Measurements from ENCODE around the gene ANO7.

The ANO7 gene

DNA sequence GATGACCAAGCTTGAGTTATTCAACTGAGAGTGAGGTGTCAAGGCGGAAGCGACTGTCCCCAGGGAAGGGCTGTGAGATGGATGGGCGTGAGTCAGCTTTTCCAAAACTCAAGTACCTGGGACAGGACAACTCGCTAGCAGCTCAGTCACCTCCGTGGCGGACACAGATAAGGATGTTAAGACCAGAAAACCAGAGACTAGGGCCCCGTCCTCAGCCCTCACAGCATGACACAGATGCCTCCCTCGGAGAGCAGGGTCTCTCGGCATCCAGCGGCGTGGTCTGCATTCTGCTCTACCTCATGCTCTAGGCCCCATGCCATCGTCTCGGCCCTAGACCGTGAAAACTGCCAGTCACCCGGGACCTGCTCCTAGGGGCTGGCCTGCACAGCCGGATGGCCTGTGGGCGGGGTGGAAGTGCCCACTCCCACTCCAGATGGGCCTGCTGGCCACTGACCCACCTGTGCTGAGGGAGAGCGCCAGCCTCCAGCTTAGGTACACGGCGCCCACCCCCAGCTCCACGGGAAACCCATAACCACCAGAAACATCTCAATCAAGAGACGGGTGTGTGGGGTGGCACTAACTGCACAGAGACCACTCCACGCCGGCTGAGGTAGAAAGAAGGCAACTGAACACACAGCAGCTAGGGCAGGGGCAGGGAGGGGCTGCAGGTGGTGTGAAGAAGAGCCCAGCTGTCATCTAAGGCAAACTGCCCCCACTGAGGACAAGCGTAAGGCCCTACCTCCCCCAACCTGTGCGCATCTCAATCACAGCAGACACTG lies 39.8 kb downstream of the ANO7 start:
- peak in 1 of 2 donors; percentile 57 for DNase-seq (ENCODE audit: low read depth in 2 of 2)
- H3K4me3 ChIP-seq (replicated peaks in 1 of 2; ENCODE audit: low read depth in 2 of 2, low read length in 2 of 2), result no peak overlapping the region

DNA sequence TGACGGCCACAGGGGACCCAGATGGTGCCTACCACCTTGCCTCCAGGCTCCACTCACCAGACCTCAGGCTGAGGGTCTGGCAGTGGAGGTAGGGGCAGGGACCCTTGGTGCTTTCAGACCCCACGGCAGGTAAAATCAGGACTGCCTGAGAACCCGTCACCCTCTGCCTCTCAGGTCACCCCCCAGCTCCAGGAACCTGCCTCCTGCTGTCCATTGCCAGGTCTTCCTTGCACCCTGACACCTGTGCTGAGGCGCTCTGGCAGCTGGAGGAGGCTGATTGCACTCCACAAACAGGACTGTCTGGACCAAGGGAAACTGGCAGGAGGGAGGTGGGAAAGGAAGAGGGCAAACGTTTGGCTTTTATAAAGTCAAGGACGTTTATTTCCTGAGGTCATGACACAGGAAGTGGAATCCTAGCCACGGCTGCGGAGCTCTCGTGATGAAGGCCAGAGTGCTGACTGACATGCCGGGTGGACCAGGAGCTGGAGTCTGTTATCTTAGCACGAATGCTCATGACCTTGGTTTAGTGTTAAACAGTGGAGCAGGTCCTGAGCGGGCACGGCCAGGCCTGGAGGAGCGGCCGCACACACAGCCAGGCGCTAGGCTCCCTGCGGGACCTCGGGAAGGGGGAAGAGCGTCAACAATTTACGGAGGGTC lies 40.5 kb downstream of the ANO7 start:
- no peak for DNase-seq (ENCODE audit: low read depth in 2 of 2)
- H3K4me3 ChIP-seq (replicated peaks in 1 of 2; ENCODE audit: low read depth in 2 of 2, low read length in 2 of 2), result no peak overlapping the region
- TF ChIP-seq CTCF (IDR thresholded peaks at IDR 0.05; ENCODE audit: low read depth, low read length), result no peak

More for the DNA sequence above, 39.8 kb downstream of the ANO7 start:
- no peak for TF ChIP-seq CTCF (IDR thresholded peaks at IDR 0.05; ENCODE audit: low read depth, low read length)

GRCh38 chr2:241229563-241230401 lies 41.3 kb downstream of the ANO7 start:
- no peak for DNase-seq (ENCODE audit: low read depth in 2 of 2)
- no peak overlapping the region for H3K4me3 ChIP-seq (replicated peaks in 1 of 2; ENCODE audit: low read depth in 2 of 2, low read length in 2 of 2)
- no peak for TF ChIP-seq CTCF (IDR thresholded peaks at IDR 0.05; ENCODE audit: low read depth, low read length)

DNA sequence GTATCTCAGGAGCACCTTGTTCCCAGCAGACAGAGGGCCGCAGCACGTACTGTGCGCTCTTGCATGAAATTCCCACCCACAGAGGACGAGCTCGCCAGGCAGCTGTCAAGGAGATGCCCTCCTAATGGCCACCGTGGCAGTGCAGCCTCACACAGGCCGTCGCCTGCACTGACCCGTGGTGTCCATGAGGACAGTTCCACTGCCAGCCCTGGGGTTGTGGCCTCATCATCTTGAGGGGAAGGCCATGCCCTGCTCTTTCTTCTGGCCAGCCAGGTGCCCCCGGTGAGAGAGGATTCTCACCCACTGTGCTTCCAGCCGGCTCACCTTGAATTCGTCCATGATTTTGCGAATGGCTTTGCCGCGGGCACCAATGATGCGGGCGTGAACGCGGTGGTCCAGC lies 42.0 kb downstream of the ANO7 start:
- TF ChIP-seq CTCF (IDR thresholded peaks at IDR 0.05; ENCODE audit: low read depth, low read length), result no peak
- no peak for DNase-seq (ENCODE audit: low read depth in 2 of 2)
- no peak overlapping the region for H3K4me3 ChIP-seq (replicated peaks in 1 of 2; ENCODE audit: low read depth in 2 of 2, low read length in 2 of 2)

- no peak overlapping the region for H3K4me3 ChIP-seq (replicated peaks in 1 of 2; ENCODE audit: low read depth in 2 of 2, low read length in 2 of 2)
- TF ChIP-seq CTCF (IDR thresholded peaks at IDR 0.05; ENCODE audit: low read depth, low read length), result no peak
- DNase-seq (ENCODE audit: low read depth in 2 of 2), result no peak
These were observed 44.5 kb downstream of the ANO7 start for GRCh38 chr2:241232736-241233575.
